ENCODE results near the gene DNAJC8.
A peak's percentile ranks its signal among the peaks of the same experiment; 100 is the strongest.

DNAJC8 gene

DNA sequence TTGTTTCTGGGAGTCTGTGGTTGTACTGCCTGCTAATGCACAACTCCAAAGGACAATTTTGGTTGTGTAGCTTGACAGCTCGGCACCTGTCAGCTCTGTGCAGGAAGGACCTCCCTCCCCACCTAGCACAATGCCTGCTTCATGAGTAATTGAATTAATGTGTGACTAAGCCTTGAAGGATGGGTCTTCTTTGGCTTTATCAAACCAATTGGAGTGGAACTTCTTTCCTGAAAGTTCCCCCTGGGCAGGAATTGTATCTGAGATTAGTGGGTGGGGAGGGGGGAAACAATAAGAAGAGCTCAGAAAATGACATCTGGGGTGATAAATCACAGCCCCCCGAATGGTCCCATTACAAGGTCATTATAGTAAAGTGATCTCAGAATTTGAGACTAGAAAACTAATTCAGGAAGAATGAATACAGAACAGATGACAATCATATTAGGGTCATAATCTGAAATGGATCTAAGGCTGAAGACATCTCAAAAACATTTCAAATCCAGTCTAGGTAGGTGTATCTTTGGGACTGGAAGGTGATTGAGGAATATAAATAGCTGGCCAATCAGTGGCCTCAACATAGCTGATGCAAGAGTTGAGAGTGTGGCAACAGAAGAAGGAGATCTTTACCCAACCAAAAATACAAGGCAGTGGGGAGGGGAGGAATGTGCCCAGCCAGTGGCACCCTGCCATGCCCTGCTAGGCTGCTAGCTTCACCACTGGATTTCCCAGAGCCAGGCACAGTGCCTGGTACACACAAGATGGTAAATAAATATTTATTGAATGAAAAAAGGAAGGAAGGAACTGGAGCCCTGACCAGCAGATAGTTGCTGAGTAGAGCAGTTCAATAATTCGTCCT, 16.4 kb upstream of the DNAJC8 start:
- Histone ChIP-seq H3K4me1 (ENCODE audit: control insufficient read depth, insufficient read depth, low read length) (peaks cover 12% of the 10 kb centered on the region; the same call in 1 of the 2 replicates), H3K4me3 (ENCODE audit: low read depth, low read length) (peak overlapping the region; percentile 13), H3K36me3 (ENCODE audit: control insufficient read depth in 2 of 2, insufficient read depth in 1 of 2, low read length in 2 of 2) (no peaks in the 10 kb centered on the region), H3K27ac (ENCODE audit: extremely low read depth, low read depth, low read length) (peak overlapping the region; percentile 44), H3K9me3 (ENCODE audit: control insufficient read depth, insufficient read depth, low read depth, low read length) (no peaks in the 10 kb centered on the region)
- CTCF ChIA-PET = interaction anchor here (0.5 to 3.0 kb wide), 56 partner anchors 9 to 1391 kb away, joined by 3 to 42 read pairs (median 4); partner anchors contain the start of genes ATP5IF1, MED18 and SESN2
- POLR2A ChIA-PET = interaction anchor here (0.6 to 3.2 kb wide), 22 partner anchors 10 to 1094 kb away, joined by 3 to 59 read pairs (median 5); partner anchors contain the start of genes ATP5IF1, EYA3, MED18 and PHACTR4
- TF ChIP-seq, protein P1, sequence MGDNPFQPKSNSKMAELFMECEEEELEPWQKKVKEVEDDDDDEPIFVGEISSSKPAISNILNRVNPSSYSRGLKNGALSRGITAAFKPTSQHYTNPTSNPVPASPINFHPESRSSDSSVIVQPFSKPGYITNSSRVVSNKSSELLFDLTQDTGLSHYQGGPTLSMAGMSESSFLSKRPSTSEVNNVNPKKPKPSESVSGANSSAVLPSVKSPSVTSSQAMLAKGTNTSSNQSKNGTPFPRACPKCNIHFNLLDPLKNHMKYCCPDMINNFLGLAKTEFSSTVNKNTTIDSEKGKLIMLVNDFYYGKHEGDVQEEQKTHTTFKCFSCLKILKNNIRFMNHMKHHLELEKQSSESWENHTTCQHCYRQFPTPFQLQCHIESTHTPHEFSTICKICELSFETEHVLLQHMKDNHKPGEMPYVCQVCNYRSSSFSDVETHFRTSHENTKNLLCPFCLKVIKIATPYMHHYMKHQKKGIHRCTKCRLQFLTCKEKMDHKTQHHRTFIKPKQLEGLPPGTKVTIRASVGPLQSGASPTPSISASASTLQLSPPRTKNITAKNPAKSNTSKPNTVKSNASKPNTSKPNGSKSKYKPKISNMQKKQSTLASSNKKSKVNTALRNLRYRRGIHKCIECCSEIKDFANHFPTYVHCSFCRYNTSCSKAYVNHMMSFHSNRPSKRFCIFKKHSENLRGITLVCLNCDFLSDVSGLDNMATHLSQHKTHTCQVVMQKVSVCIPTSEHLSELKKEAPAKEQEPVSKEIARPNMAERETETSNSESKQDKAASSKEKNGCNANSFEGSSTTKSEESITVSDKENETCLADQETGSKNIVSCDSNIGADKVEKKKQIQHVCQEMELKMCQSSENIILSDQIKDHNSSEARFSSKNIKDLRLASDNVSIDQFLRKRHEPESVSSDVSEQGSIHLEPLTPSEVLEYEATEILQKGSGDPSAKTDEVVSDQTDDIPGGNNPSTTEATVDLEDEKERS (tag by site-specific recombination; IDR thresholded peaks at IDR 0.05) = no peak
- no peak for TF ChIP-seq ZBTB7A (tag by site-specific recombination; IDR thresholded peaks at IDR 0.05; ENCODE audit: low read depth)
- TF ChIP-seq FEZF1 (tag by site-specific recombination; IDR thresholded peaks at IDR 0.05) = peak; percentile 23; the same call in 1 of the 2 replicates
- TF ChIP-seq ZNF530 (tag by site-specific recombination; IDR thresholded peaks at IDR 0.05; ENCODE audit: low read depth) = no peak
- no peak for TF ChIP-seq ZNF350 (tag by site-specific recombination; IDR thresholded peaks at IDR 0.05)
- TF ChIP-seq, protein P2, sequence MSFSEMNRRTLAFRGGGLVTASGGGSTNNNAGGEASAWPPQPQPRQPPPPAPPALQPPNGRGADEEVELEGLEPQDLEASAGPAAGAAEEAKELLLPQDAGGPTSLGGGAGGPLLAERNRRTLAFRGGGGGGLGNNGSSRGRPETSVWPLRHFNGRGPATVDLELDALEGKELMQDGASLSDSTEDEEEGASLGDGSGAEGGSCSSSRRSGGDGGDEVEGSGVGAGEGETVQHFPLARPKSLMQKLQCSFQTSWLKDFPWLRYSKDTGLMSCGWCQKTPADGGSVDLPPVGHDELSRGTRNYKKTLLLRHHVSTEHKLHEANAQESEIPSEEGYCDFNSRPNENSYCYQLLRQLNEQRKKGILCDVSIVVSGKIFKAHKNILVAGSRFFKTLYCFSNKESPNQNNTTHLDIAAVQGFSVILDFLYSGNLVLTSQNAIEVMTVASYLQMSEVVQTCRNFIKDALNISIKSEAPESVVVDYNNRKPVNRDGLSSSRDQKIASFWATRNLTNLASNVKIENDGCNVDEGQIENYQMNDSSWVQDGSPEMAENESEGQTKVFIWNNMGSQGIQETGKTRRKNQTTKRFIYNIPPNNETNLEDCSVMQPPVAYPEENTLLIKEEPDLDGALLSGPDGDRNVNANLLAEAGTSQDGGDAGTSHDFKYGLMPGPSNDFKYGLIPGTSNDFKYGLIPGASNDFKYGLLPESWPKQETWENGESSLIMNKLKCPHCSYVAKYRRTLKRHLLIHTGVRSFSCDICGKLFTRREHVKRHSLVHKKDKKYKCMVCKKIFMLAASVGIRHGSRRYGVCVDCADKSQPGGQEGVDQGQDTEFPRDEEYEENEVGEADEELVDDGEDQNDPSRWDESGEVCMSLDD (tag by site-specific recombination; IDR thresholded peaks at IDR 0.05) = no peak
- TF ChIP-seq, protein P3, sequence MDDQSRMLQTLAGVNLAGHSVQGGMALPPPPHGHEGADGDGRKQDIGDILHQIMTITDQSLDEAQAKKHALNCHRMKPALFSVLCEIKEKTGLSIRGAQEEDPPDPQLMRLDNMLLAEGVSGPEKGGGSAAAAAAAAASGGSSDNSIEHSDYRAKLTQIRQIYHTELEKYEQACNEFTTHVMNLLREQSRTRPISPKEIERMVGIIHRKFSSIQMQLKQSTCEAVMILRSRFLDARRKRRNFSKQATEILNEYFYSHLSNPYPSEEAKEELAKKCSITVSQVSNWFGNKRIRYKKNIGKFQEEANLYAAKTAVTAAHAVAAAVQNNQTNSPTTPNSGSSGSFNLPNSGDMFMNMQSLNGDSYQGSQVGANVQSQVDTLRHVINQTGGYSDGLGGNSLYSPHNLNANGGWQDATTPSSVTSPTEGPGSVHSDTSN (CRISPR knock-in tag; IDR thresholded peaks at IDR 0.05) = no peak
- TF ChIP-seq ZNF366 (tag by site-specific recombination; conservative IDR thresholded peaks at IDR 0.05) = peak; percentile 91
- TF ChIP-seq, protein P4, sequence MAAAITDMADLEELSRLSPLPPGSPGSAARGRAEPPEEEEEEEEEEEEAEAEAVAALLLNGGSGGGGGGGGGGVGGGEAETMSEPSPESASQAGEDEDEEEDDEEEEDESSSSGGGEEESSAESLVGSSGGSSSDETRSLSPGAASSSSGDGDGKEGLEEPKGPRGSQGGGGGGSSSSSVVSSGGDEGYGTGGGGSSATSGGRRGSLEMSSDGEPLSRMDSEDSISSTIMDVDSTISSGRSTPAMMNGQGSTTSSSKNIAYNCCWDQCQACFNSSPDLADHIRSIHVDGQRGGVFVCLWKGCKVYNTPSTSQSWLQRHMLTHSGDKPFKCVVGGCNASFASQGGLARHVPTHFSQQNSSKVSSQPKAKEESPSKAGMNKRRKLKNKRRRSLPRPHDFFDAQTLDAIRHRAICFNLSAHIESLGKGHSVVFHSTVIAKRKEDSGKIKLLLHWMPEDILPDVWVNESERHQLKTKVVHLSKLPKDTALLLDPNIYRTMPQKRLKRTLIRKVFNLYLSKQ (tag by site-specific recombination; IDR thresholded peaks at IDR 0.05; ENCODE audit: borderline replicate concordance) = no peak
- peak; percentile 51 for TF ChIP-seq SP3 (tag by site-specific recombination; IDR thresholded peaks at IDR 0.05)
- no peak for TF ChIP-seq ZBTB20 (tag by site-specific recombination; IDR thresholded peaks at IDR 0.05)
- peak; percentile 54 for TF ChIP-seq SCRT2 (tag by site-specific recombination; IDR thresholded peaks at IDR 0.05)
- TF ChIP-seq ZNF324 (tag by site-specific recombination; IDR thresholded peaks at IDR 0.05) = peak; percentile 36; the same call in 1 of the 2 replicates
- TF ChIP-seq SP2 (tag by site-specific recombination; IDR thresholded peaks at IDR 0.05) = peak; percentile 24; the same call in 1 of the 2 replicates
- TF ChIP-seq SETDB1 (IDR thresholded peaks at IDR 0.05; ENCODE audit: insufficient read length, low read length) = no peak
- TF ChIP-seq ZNF394 (tag by site-specific recombination; IDR thresholded peaks at IDR 0.05; ENCODE audit: borderline replicate concordance) = no peak
- no peak for TF ChIP-seq GLIS1 (tag by site-specific recombination; IDR thresholded peaks at IDR 0.05)
- no peak for TF ChIP-seq OVOL3 (tag by site-specific recombination; IDR thresholded peaks at IDR 0.05)
- no peak for TF ChIP-seq GLI4 (tag by site-specific recombination; IDR thresholded peaks at IDR 0.05)
- TF ChIP-seq GFI1B (tag by site-specific recombination; IDR thresholded peaks at IDR 0.05) = no peak
- TF ChIP-seq, protein P5, sequence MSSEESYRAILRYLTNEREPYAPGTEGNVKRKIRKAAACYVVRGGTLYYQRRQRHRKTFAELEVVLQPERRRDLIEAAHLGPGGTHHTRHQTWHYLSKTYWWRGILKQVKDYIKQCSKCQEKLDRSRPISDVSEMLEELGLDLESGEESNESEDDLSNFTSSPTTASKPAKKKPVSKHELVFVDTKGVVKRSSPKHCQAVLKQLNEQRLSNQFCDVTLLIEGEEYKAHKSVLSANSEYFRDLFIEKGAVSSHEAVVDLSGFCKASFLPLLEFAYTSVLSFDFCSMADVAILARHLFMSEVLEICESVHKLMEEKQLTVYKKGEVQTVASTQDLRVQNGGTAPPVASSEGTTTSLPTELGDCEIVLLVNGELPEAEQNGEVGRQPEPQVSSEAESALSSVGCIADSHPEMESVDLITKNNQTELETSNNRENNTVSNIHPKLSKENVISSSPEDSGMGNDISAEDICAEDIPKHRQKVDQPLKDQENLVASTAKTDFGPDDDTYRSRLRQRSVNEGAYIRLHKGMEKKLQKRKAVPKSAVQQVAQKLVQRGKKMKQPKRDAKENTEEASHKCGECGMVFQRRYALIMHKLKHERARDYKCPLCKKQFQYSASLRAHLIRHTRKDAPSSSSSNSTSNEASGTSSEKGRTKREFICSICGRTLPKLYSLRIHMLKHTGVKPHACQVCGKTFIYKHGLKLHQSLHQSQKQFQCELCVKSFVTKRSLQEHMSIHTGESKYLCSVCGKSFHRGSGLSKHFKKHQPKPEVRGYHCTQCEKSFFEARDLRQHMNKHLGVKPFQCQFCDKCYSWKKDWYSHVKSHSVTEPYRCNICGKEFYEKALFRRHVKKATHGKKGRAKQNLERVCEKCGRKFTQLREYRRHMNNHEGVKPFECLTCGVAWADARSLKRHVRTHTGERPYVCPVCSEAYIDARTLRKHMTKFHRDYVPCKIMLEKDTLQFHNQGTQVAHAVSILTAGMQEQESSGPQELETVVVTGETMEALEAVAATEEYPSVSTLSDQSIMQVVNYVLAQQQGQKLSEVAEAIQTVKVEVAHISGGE (tag by site-specific recombination; conservative IDR thresholded peaks at IDR 0.05; ENCODE audit: low read depth) = no peak
- TF ChIP-seq REPIN1 (tag by site-specific recombination; IDR thresholded peaks at IDR 0.05; ENCODE audit: low read depth) = 0 out of 2 replicates have a peak, but pooled peaks have one; percentile 3
- TF ChIP-seq, protein P6, sequence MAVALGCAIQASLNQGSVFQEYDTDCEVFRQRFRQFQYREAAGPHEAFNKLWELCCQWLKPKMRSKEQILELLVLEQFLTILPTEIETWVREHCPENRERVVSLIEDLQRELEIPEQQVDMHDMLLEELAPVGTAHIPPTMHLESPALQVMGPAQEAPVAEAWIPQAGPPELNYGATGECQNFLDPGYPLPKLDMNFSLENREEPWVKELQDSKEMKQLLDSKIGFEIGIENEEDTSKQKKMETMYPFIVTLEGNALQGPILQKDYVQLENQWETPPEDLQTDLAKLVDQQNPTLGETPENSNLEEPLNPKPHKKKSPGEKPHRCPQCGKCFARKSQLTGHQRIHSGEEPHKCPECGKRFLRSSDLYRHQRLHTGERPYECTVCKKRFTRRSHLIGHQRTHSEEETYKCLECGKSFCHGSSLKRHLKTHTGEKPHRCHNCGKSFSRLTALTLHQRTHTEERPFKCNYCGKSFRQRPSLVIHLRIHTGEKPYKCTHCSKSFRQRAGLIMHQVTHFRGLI (tag by site-specific recombination; IDR thresholded peaks at IDR 0.05) = peak; percentile 72; the same call in 1 of the 2 replicates
